NB4 (cell line): Measurements from ENCODE around the gene ASCC3.

Experiments used
- MYC ChIP-seq: IDR thresholded peaks from 2 replicates; pipeline ENCODE4 v1.6.1; 2011; ENCODE audit warnings: low read depth, low read length
- POLR2A ChIP-seq: IDR thresholded peaks from 2 replicates; pipeline ENCODE4 v1.6.1; 2011; ENCODE audit warnings: mild to moderate bottlenecking; ENCODE audit not compliant: insufficient read length; ENCODE audit errors: extremely low read depth
- TF ChIP-seq, protein P1 (sequence below): IDR thresholded peaks from one replicate; pipeline ENCODE4 v1.5.1; 2012; ENCODE audit warnings: low read depth, low read length

DNA sequence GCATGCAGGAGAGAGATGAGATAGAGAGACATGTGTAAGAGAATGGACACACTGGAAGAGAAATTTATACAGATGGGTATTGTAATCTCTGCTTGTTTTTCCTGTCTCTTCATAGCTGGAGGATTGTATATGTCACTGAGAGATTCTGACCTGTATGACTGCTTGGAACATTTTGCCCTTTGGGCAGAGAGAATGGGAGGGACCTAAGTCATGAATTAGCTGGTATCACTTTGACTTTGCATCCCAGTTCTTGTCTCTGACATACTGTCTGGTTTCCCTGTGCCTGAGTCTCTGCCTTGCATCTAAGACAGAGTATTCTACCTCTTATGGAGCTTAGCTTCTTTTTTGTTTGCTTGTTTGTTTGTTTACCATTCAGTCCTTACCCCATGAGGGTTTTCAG lies 37.0 kb upstream of the ASCC3 start:
- TF ChIP-seq, protein P1, sequence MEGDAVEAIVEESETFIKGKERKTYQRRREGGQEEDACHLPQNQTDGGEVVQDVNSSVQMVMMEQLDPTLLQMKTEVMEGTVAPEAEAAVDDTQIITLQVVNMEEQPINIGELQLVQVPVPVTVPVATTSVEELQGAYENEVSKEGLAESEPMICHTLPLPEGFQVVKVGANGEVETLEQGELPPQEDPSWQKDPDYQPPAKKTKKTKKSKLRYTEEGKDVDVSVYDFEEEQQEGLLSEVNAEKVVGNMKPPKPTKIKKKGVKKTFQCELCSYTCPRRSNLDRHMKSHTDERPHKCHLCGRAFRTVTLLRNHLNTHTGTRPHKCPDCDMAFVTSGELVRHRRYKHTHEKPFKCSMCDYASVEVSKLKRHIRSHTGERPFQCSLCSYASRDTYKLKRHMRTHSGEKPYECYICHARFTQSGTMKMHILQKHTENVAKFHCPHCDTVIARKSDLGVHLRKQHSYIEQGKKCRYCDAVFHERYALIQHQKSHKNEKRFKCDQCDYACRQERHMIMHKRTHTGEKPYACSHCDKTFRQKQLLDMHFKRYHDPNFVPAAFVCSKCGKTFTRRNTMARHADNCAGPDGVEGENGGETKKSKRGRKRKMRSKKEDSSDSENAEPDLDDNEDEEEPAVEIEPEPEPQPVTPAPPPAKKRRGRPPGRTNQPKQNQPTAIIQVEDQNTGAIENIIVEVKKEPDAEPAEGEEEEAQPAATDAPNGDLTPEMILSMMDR, result no peak
- TF ChIP-seq POLR2A, result no peak
- no peak for TF ChIP-seq MYC
